ENCODE measurements around the gene ESRRG.

DNA sequence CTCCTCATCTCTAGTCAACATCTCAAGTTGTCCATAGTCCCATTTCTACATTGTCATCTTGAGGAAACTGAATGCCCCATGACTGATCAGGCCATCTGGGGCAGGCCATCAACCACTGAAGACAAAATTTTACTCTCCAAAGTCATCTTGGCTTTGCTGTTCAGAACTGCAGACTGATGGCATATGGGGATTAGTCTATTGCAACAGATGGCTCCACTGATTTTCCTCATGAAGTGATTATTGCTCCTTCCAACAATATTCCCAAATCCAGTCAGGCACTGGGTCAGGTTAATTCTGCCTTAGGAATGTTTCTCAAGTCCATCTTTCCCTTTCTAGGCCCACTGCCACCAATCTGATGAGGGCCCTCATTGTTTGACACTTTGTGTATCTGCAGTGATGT is 101.7 kb downstream of the ESRRG start:
- no peak for TF ChIP-seq EZH2 (IDR thresholded peaks at IDR 0.05)
- no peak for TF ChIP-seq POLR2AphosphoS5 (IDR thresholded peaks at IDR 0.05; ENCODE audit: borderline replicate concordance, low read depth, low read length)
